SK-MEL-5 (cell line): ENCODE results near the gene ZGLP1. TPM values are rescaled to one million over a fixed set of nuclear protein-coding genes. Genes with fewer than 3 reads are reported as not detected.
A peak's percentile ranks its signal among the peaks of the same experiment; 100 is the strongest.

Source experiments
- DNase-seq: peaks from one replicate; pipeline ENCODE4 v3.0.0-alpha.2; 2016; ENCODE audit warnings: low read depth, low spot score
- in situ Hi-C: cut with HindIII; loops from 2 replicates; pipeline ENCODE4 v1.10.0; 2016; ENCODE audit warnings: low sequenced_read_pairs, high pct_unique_total_duplicates, low pct_unique_long_range_greater_than_20kb
- small RNA-seq, 2 experiments: library from RNA; depleted of rRNA; stranded (forward); fragments of <200 nt; gene quantifications; one replicate each; pipeline ENCODE3, GENCODE V24; 2014
- total RNA-seq: library from RNA; depleted of rRNA; stranded (reverse); fragments of >200 nt; shearing (Covaris generic); gene quantifications from 2 replicates; pipeline ENCODE4 v1.2.3, GENCODE V29; 2014; rRNA removed

Gene ZGLP1
- total RNA-seq, 1 experiment from 2014 or later, result 0.69 TPM

- peak; percentile 66 for DNase-seq
- in situ Hi-C loops, result no loop called here
Observed at GRCh38 chr19:10269333-10270179, 40.1 kb downstream of the ZGLP1 start.

GRCh38 chr19:10268071-10268470 lies 41.5 kb downstream of the ZGLP1 start:
- no peak for DNase-seq
- in situ Hi-C loops, result no loop called here

- in situ Hi-C loops, result no loop called here
- no peak for DNase-seq
Observed at GRCh38 chr19:10266706-10267105, 42.9 kb downstream of the ZGLP1 start.

- no peak for DNase-seq
- in situ Hi-C loops, result no loop called here
Observed at GRCh38 chr19:10262771-10263170, 46.8 kb downstream of the ZGLP1 start.

- no peak for DNase-seq
- in situ Hi-C loops, result no loop called here
Observed at GRCh38 chr19:10260141-10260584, 49.5 kb downstream of the ZGLP1 start.

GRCh38 chr19:10259162-10259905 lies 50.3 kb downstream of the ZGLP1 start:
- DNase-seq, result peak; percentile 87
- in situ Hi-C loops, result no loop called here

GRCh38 chr19:10258080-10258710 lies 51.4 kb downstream of the ZGLP1 start:
- DNase-seq, result no peak
- in situ Hi-C loops, result no loop called here

GRCh38 chr19:10256970-10257615 lies 52.5 kb downstream of the ZGLP1 start:
- DNase-seq, result no peak
- in situ Hi-C loops, result no loop called here

GRCh38 chr19:10256551-10256950 lies 53.1 kb downstream of the ZGLP1 start:
- in situ Hi-C loops, result no loop called here
- no peak for DNase-seq

- DNase-seq, result no peak
- in situ Hi-C loops, result no loop called here
Observed at GRCh38 chr19:10255358-10255757, 54.3 kb downstream of the ZGLP1 start.

Small RNAs within 50 kb of the gene (small RNA-seq; reads per million reads assigned to genes)
- gene AC011511.1 (0 reads per million in 2 experiments), gene AC011511.4 (0 reads per million in 2 experiments)

Other genes with a start within 250 kb of the ZGLP1 start
- gene SHFL, start 223.5 kb downstream of the ZGLP1 start, total RNA-seq, result 22.8 and 24.3 TPM in 2 replicates
- 1.5 and 2.6 TPM in 2 replicates for gene ANGPTL6, start 207.1 kb downstream of the ZGLP1 start, total RNA-seq
- 34.0 and 42.4 TPM in 2 replicates for gene PPAN, start 203.5 kb downstream of the ZGLP1 start, total RNA-seq
- gene P2RY11, start 198.1 kb downstream of the ZGLP1 start, total RNA-seq, result 3.1 and 4.4 TPM in 2 replicates
- gene EIF3G, start 189.9 kb downstream of the ZGLP1 start, total RNA-seq, result 275 and 291 TPM in 2 replicates
- gene DNMT1, start 114.9 kb downstream of the ZGLP1 start, total RNA-seq, result 34.1 and 42.1 TPM in 2 replicates
- 4.7 and 4.9 TPM in 2 replicates for gene S1PR2, start 78.5 kb downstream of the ZGLP1 start, total RNA-seq
- 66.9 and 68.1 TPM in 2 replicates for gene MRPL4, start 57.6 kb downstream of the ZGLP1 start, total RNA-seq
- 45.0 and 46.2 TPM in 2 replicates for gene ICAM1, start 38.7 kb downstream of the ZGLP1 start, total RNA-seq
- 0.08 TPM in 1 of 2 replicates, not detected in the other for gene ICAM4, start 22.9 kb downstream of the ZGLP1 start, total RNA-seq
- 0.29 and 0.66 TPM in 2 replicates for gene ICAM5, start 19.9 kb downstream of the ZGLP1 start, total RNA-seq
- 19.5 and 23.1 TPM in 2 replicates for gene FDX2, start 6.2 kb upstream of the ZGLP1 start, total RNA-seq
- gene RAVER1, start 23.7 kb upstream of the ZGLP1 start, total RNA-seq, result 7.3 and 8.1 TPM in 2 replicates
- 6.1 and 7.6 TPM in 2 replicates for gene ICAM3, start 29.8 kb upstream of the ZGLP1 start, total RNA-seq
- gene TYK2, start 70.8 kb upstream of the ZGLP1 start, total RNA-seq, result 26.5 and 31.6 TPM in 2 replicates
- gene CDC37, start 93.7 kb upstream of the ZGLP1 start, total RNA-seq, result 225 and 232 TPM in 2 replicates
- 1.5 and 2.5 TPM in 2 replicates for gene PDE4A, start 110.7 kb upstream of the ZGLP1 start, total RNA-seq
- 21.8 and 23.4 TPM in 2 replicates for gene KEAP1, start 193.5 kb upstream of the ZGLP1 start, total RNA-seq
- gene S1PR5, start 207.6 kb upstream of the ZGLP1 start, total RNA-seq, result 2.6 and 3.2 TPM in 2 replicates
- 35.2 and 37.1 TPM in 2 replicates for gene ATG4D, start 234.1 kb upstream of the ZGLP1 start, total RNA-seq